ENCODE measurements around the gene UBE2D2.
"Not testable (repeated sequence)": the region's sequence is repeated elsewhere in the genome, so short reads cannot be mapped to it uniquely, and the experiment has no call there.

The UBE2D2 gene

DNA sequence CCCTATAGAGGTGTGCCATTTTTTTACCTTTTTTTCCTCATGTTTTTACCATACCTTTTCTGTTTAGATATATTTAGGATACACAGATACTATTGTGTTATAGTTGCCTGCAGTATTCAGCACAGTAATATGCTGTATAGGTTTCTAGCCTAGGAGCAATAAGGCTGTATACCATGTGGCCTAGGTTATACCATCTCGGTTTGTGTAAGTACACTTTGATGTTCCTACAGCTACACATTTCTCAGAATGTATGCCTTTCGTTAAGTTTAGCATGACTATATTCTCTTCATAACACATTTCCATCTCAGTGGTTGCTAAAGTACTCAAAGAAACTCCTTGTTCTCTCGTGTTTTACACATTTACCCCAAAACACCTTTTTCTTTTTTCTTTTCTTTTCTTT is 23.0 kb downstream of the UBE2D2 start:
- no peak for TF ChIP-seq SUZ12 (IDR thresholded peaks at IDR 0.05)
- TF ChIP-seq ELF4 (IDR thresholded peaks at IDR 0.05) = no peak
- no peak for TF ChIP-seq HDGF (IDR thresholded peaks at IDR 0.05; ENCODE audit: borderline replicate concordance)
- TF ChIP-seq L3MBTL2 (conservative IDR thresholded peaks at IDR 0.05) = no peak
- TF ChIP-seq SP1 (IDR thresholded peaks at IDR 0.05) = no peak
- TF ChIP-seq PKNOX1 (IDR thresholded peaks at IDR 0.05) = no peak
- no peak for TF ChIP-seq CTBP1 (IDR thresholded peaks at IDR 0.05; ENCODE audit: borderline replicate concordance)
- no peak for TF ChIP-seq FOXA1 (IDR thresholded peaks at IDR 0.05)
- no peak for TF ChIP-seq FOXK2 (IDR thresholded peaks at IDR 0.05)
- no peak for TF ChIP-seq ZNF384 (IDR thresholded peaks at IDR 0.05)
- TF ChIP-seq BHLHE40 (IDR thresholded peaks at IDR 0.05; ENCODE audit: borderline replicate concordance) = no peak
- TF ChIP-seq TARDBP (IDR thresholded peaks at IDR 0.05) = no peak
- TF ChIP-seq FOXM1 (IDR thresholded peaks at IDR 0.05; ENCODE audit: borderline replicate concordance) = no peak
- no peak for TF ChIP-seq LEF1 (IDR thresholded peaks at IDR 0.05; ENCODE audit: borderline replicate concordance)
- TF ChIP-seq ARNT (IDR thresholded peaks at IDR 0.05) = no peak
- TF ChIP-seq NFRKB (IDR thresholded peaks at IDR 0.05) = no peak
- CTCF ChIA-PET = interaction anchor here (0.7 to 1.4 kb wide), 2 partner anchors 9 to 15 kb away, joined by 3 to 4 read pairs; no protein-coding TSS in a partner anchor
- POLR2A ChIA-PET = no interaction called here
- no peak for DNase-seq (ENCODE audit: extremely low spot score)

DNA sequence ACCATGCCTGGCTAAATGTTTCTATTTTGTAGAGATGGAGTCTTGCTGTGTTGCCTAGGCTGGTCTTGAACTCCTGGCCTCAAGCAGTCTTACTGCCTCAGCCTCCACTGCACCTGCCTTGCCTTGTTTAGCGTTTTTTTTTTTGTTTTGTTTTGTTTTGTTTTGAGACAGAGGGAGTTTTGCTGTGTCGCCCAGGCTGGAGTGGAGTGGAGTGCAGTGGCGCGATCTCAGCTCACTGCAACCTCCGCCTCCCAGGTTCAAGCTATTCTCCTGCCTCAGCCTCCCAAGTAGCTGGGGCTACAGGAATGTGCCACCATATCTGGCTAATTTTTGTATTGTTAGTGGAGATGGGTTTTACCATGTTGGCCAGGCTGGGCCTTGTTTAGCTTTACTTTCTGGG is 27.0 kb downstream of the UBE2D2 start:
- CTCF ChIA-PET = interaction anchor here (1.8 kb wide), 1 partner anchor 13 kb away, joined by 8 read pairs; no protein-coding TSS in a partner anchor
- DNase-seq (ENCODE audit: extremely low spot score) = not testable (repeated sequence)
- POLR2A ChIA-PET = interaction anchor here (1.5 to 1.8 kb wide), 2 partner anchors 27 to 28 kb away, joined by 4 to 8 read pairs; partner anchors contain the start of gene UBE2D2

DNA sequence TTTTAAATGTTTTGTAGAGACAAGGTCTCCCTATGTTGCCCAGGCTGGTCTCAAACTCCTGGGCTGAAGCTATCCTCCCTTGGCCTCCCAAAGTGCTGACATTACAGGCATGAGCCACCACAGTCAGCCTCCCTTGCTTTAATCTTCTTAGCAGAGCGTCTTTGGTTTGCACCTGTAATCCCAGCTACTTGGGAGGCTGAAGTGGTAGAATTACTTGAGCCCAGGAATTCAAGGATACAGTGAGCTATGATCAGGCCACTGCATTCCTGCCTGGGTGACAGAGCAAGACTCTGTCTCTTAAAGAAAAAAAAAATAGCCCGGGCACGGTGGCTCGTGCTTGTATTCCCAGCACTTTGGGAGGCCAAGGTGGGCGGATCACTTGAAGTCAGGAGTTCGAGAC is 27.8 kb downstream of the UBE2D2 start:
- CTCF ChIA-PET = interaction anchor here (1.8 kb wide), 1 partner anchor 14 kb away, joined by 8 read pairs; no protein-coding TSS in a partner anchor
- DNase-seq (ENCODE audit: extremely low spot score) = no peak
- no peak for TF ChIP-seq SP1 (IDR thresholded peaks at IDR 0.05)
- no peak for TF ChIP-seq FOXA1 (IDR thresholded peaks at IDR 0.05)
- TF ChIP-seq LEF1 (IDR thresholded peaks at IDR 0.05; ENCODE audit: borderline replicate concordance) = no peak
- no peak for TF ChIP-seq ELF4 (IDR thresholded peaks at IDR 0.05)
- TF ChIP-seq L3MBTL2 (conservative IDR thresholded peaks at IDR 0.05) = no peak
- no peak for TF ChIP-seq ARNT (IDR thresholded peaks at IDR 0.05)
- TF ChIP-seq FOXM1 (IDR thresholded peaks at IDR 0.05; ENCODE audit: borderline replicate concordance) = no peak
- TF ChIP-seq FOXK2 (IDR thresholded peaks at IDR 0.05) = no peak
- TF ChIP-seq BHLHE40 (IDR thresholded peaks at IDR 0.05; ENCODE audit: borderline replicate concordance) = no peak
- no peak for TF ChIP-seq SUZ12 (IDR thresholded peaks at IDR 0.05)
- TF ChIP-seq PKNOX1 (IDR thresholded peaks at IDR 0.05) = no peak
- no peak for TF ChIP-seq NFRKB (IDR thresholded peaks at IDR 0.05)
- TF ChIP-seq ZNF384 (IDR thresholded peaks at IDR 0.05) = no peak
- TF ChIP-seq CTBP1 (IDR thresholded peaks at IDR 0.05; ENCODE audit: borderline replicate concordance) = no peak
- no peak for TF ChIP-seq HDGF (IDR thresholded peaks at IDR 0.05; ENCODE audit: borderline replicate concordance)
- POLR2A ChIA-PET = interaction anchor here (1.5 to 1.8 kb wide), 2 partner anchors 28 to 29 kb away, joined by 4 to 8 read pairs; partner anchors contain the start of gene UBE2D2

DNA sequence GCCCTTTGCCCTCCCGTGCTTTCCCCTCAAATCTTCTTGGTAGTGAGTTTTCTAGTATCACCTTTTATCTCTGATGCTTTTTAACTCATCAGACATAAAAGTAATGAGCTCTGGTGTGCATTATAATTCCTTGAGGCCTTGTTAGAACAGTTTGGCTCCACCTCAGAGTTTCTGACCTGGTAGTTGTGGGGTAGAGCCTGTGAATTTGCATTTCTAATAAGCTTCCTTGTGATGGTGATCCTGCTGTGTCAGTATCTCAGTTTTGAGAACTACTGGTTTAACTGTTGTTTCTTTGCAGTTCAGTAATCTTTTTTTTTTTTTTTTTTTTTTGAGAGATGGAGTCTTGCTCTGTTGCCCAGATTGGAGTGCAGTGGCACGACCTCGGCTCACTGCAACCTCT is 31.1 kb downstream of the UBE2D2 start:
- ChIA-PET POLR2A (no interaction called here), CTCF (interaction anchor here (0.6 kb wide), 1 partner anchor 81 kb away, joined by 4 read pairs; no protein-coding TSS in a partner anchor)
- TF ChIP-seq L3MBTL2 (conservative IDR thresholded peaks at IDR 0.05) = no peak
- no peak for TF ChIP-seq SP1 (IDR thresholded peaks at IDR 0.05)
- TF ChIP-seq ELF4 (IDR thresholded peaks at IDR 0.05) = no peak
- TF ChIP-seq BHLHE40 (IDR thresholded peaks at IDR 0.05; ENCODE audit: borderline replicate concordance) = no peak
- TF ChIP-seq TARDBP (IDR thresholded peaks at IDR 0.05) = no peak
- no peak for TF ChIP-seq LEF1 (IDR thresholded peaks at IDR 0.05; ENCODE audit: borderline replicate concordance)
- no peak for TF ChIP-seq ZNF384 (IDR thresholded peaks at IDR 0.05)
- DNase-seq (ENCODE audit: extremely low spot score) = no peak

- DNase-seq (ENCODE audit: extremely low spot score); CTCF ChIA-PET; POLR2A ChIA-PET: not testable (repeated sequence)
Observed at GRCh38 chr5:139593076-139593475, 31.9 kb downstream of the UBE2D2 start.

- DNase-seq (ENCODE audit: extremely low spot score) = no peak
- CTCF ChIA-PET = no interaction called here
Observed at GRCh38 chr5:139593716-139594319, 32.7 kb downstream of the UBE2D2 start.

More at GRCh38 chr5:139593716-139594319, 32.7 kb downstream of the UBE2D2 start:
- TF ChIP-seq SUZ12 (IDR thresholded peaks at IDR 0.05) (no peak), NFRKB (IDR thresholded peaks at IDR 0.05) (no peak), ARNT (IDR thresholded peaks at IDR 0.05) (no peak), ELF4 (IDR thresholded peaks at IDR 0.05) (no peak), ZNF384 (IDR thresholded peaks at IDR 0.05) (no peak), FOXA1 (IDR thresholded peaks at IDR 0.05) (no peak), HDGF (IDR thresholded peaks at IDR 0.05; ENCODE audit: borderline replicate concordance) (no peak), FOXM1 (IDR thresholded peaks at IDR 0.05; ENCODE audit: borderline replicate concordance) (no peak), SP1 (IDR thresholded peaks at IDR 0.05) (no peak), L3MBTL2 (conservative IDR thresholded peaks at IDR 0.05) (no peak), TARDBP (IDR thresholded peaks at IDR 0.05) (no peak), CTBP1 (IDR thresholded peaks at IDR 0.05; ENCODE audit: borderline replicate concordance) (no peak), BHLHE40 (IDR thresholded peaks at IDR 0.05; ENCODE audit: borderline replicate concordance) (no peak), FOXK2 (IDR thresholded peaks at IDR 0.05) (no peak), PKNOX1 (IDR thresholded peaks at IDR 0.05) (no peak), LEF1 (IDR thresholded peaks at IDR 0.05; ENCODE audit: borderline replicate concordance) (no peak)
- POLR2A ChIA-PET = no interaction called here

Measured in HEK293T (cell line).